Memory B cell (primary cell): ENCODE results near the gene DEGS1.
A peak's percentile ranks its signal among the peaks of the same experiment; 100 is the strongest.

ENCODE experiments used
- ATAC-seq: fragments of 150-1000 bp; cut with Tn5 transposase; 2 replicates; pipeline ENCODE4 v1.10.0; 2021; ENCODE audit warnings: low read depth, mild to moderate bottlenecking, moderate library complexity
- DNase-seq, 2 donors: peaks; one replicate each; pipeline ENCODE4 v3.0.0; 2022; ENCODE audit warnings: low spot score in 2 of 2
- H3K27ac Mint-ChIP-seq: one replicate; pipeline ENCODE4 v1.8.0; 2022; ENCODE audit warnings: mild to moderate bottlenecking, moderate library complexity, mixed read lengths
- H3K27me3 Mint-ChIP-seq: one replicate; pipeline ENCODE4 v1.8.0; 2022; ENCODE audit warnings: mixed read lengths
- H3K36me3 Mint-ChIP-seq: one replicate; pipeline ENCODE4 v1.8.0; 2022; ENCODE audit warnings: mild to moderate bottlenecking, mixed read lengths
- H3K4me1 Mint-ChIP-seq: one replicate; pipeline ENCODE4 v1.8.0; 2022; ENCODE audit warnings: mixed read lengths
- H3K4me3 Mint-ChIP-seq: one replicate; pipeline ENCODE4 v1.8.0; 2022; ENCODE audit warnings: mild to moderate bottlenecking, moderate library complexity, mixed read lengths
- H3K9me3 Mint-ChIP-seq: one replicate; pipeline ENCODE4 v1.8.0; 2022; ENCODE audit warnings: mixed read lengths

DEGS1 gene

GRCh38 chr1:224170343-224170742 is 12.7 kb upstream of the DEGS1 start:
- H3K27ac Mint-ChIP-seq, result no peak overlapping the region
- H3K4me1 Mint-ChIP-seq, result peaks cover 18% of the 10 kb centered on the region
- peaks cover 2% of the 10 kb centered on the region for H3K9me3 Mint-ChIP-seq
- ATAC-seq (no peak), DNase-seq (no peak)
- no peaks in the 10 kb centered on the region for H3K36me3 Mint-ChIP-seq
- H3K4me3 Mint-ChIP-seq, result peak overlapping the region; percentile 47
- peaks cover 2% of the 10 kb centered on the region for H3K27me3 Mint-ChIP-seq

- DNase-seq (peak in 1 of 2 donors; percentile 29), ATAC-seq (peak; percentile 38)
- Mint-ChIP-seq H3K9me3 (peaks cover 2% of the 10 kb centered on the region), H3K27ac (no peak overlapping the region), H3K36me3 (no peaks in the 10 kb centered on the region), H3K27me3 (peaks cover 2% of the 10 kb centered on the region), H3K4me3 (peak overlapping the region; percentile 47), H3K4me1 (peaks cover 18% of the 10 kb centered on the region)
Observed at GRCh38 chr1:224170748-224171478, 12.1 kb upstream of the DEGS1 start.

- Mint-ChIP-seq H3K4me3 (no peak overlapping the region), H3K4me1 (peaks cover 18% of the 10 kb centered on the region), H3K27ac (peak overlapping the region; percentile 64), H3K36me3 (no peaks in the 10 kb centered on the region), H3K9me3 (peaks cover 2% of the 10 kb centered on the region), H3K27me3 (peaks cover 2% of the 10 kb centered on the region)
- ATAC-seq (no peak), DNase-seq (no peak)
Observed at GRCh38 chr1:224172229-224172628, 10.8 kb upstream of the DEGS1 start.

GRCh38 chr1:224173523-224173922 is 9.5 kb upstream of the DEGS1 start:
- Mint-ChIP-seq H3K9me3 (peaks cover 2% of the 10 kb centered on the region), H3K36me3 (no peaks in the 10 kb centered on the region), H3K27ac (no peak overlapping the region), H3K27me3 (peaks cover 2% of the 10 kb centered on the region), H3K4me1 (peaks cover 18% of the 10 kb centered on the region), H3K4me3 (no peak overlapping the region)
- no peak for DNase-seq
- ATAC-seq, result no peak

GRCh38 chr1:224175617-224176016 is 7.4 kb upstream of the DEGS1 start:
- Mint-ChIP-seq H3K27ac (no peak overlapping the region), H3K4me1 (peaks cover 3% of the 10 kb centered on the region), H3K27me3 (peaks cover 2% of the 10 kb centered on the region), H3K9me3 (no peaks in the 10 kb centered on the region), H3K4me3 (peak overlapping the region; percentile 34), H3K36me3 (no peaks in the 10 kb centered on the region)
- ATAC-seq (no peak), DNase-seq (no peak)

GRCh38 chr1:224177356-224177999 is 5.6 kb upstream of the DEGS1 start:
- peaks cover 12% of the 10 kb centered on the region for H3K4me1 Mint-ChIP-seq
- no peak overlapping the region for H3K27ac Mint-ChIP-seq
- ATAC-seq (no peak), DNase-seq (no peak)
- no peaks in the 10 kb centered on the region for H3K9me3 Mint-ChIP-seq
- no peaks in the 10 kb centered on the region for H3K36me3 Mint-ChIP-seq
- H3K27me3 Mint-ChIP-seq, result no peaks in the 10 kb centered on the region
- H3K4me3 Mint-ChIP-seq, result no peak overlapping the region

GRCh38 chr1:224178894-224179293 is 4.1 kb upstream of the DEGS1 start:
- H3K27me3 Mint-ChIP-seq, result no peaks in the 10 kb centered on the region
- H3K36me3 Mint-ChIP-seq, result no peaks in the 10 kb centered on the region
- DNase-seq, result no peak
- H3K4me1 Mint-ChIP-seq, result peaks cover 13% of the 10 kb centered on the region
- ATAC-seq, result no peak
- H3K9me3 Mint-ChIP-seq, result no peaks in the 10 kb centered on the region
- H3K27ac Mint-ChIP-seq, result no peak overlapping the region
- H3K4me3 Mint-ChIP-seq, result no peak overlapping the region

- DNase-seq, result no peak
- no peak overlapping the region for H3K4me3 Mint-ChIP-seq
- ATAC-seq, result no peak
- H3K4me1 Mint-ChIP-seq, result peaks cover 27% of the 10 kb centered on the region
- H3K9me3 Mint-ChIP-seq, result no peaks in the 10 kb centered on the region
- peaks cover 2% of the 10 kb centered on the region for H3K36me3 Mint-ChIP-seq
- no peaks in the 10 kb centered on the region for H3K27me3 Mint-ChIP-seq
- no peak overlapping the region for H3K27ac Mint-ChIP-seq
Observed at GRCh38 chr1:224180783-224181452, 2.1 kb upstream of the DEGS1 start.

- ATAC-seq (no peak), DNase-seq (no peak)
- Mint-ChIP-seq H3K36me3 (peaks cover 2% of the 10 kb centered on the region), H3K27me3 (no peaks in the 10 kb centered on the region), H3K4me1 (peaks cover 31% of the 10 kb centered on the region), H3K4me3 (no peak overlapping the region), H3K27ac (peak overlapping the region; percentile 98), H3K9me3 (no peaks in the 10 kb centered on the region)
Observed at GRCh38 chr1:224181453-224181810, 1.6 kb upstream of the DEGS1 start.

GRCh38 chr1:224182057-224182865 is 779 bp upstream of the DEGS1 start:
- Mint-ChIP-seq H3K4me3 (peak overlapping the region; percentile 87), H3K27ac (peak overlapping the region; percentile 98), H3K27me3 (no peaks in the 10 kb centered on the region), H3K36me3 (peaks cover 2% of the 10 kb centered on the region), H3K4me1 (peaks cover 37% of the 10 kb centered on the region), H3K9me3 (no peaks in the 10 kb centered on the region)
- ATAC-seq, result peak; percentile 57
- DNase-seq, result peak in 1 of 2 donors; percentile 49

- H3K4me1 Mint-ChIP-seq, result peaks cover 42% of the 10 kb centered on the region
- H3K9me3 Mint-ChIP-seq, result no peaks in the 10 kb centered on the region
- ATAC-seq (peak; percentile 47), DNase-seq (peak; percentile 63 to 77)
- peak overlapping the region; percentile 98 for H3K27ac Mint-ChIP-seq
- peak overlapping the region; percentile 94 for H3K4me3 Mint-ChIP-seq
- H3K36me3 Mint-ChIP-seq, result peaks cover 5% of the 10 kb centered on the region
- no peaks in the 10 kb centered on the region for H3K27me3 Mint-ChIP-seq
Observed at GRCh38 chr1:224183591-224184312, 712 bp downstream of the DEGS1 start.

GRCh38 chr1:224185208-224185607 is 2.2 kb downstream of the DEGS1 start:
- ATAC-seq, result no peak
- peak overlapping the region; percentile 98 for H3K27ac Mint-ChIP-seq
- DNase-seq, result no peak
- H3K9me3 Mint-ChIP-seq, result no peaks in the 10 kb centered on the region
- H3K4me1 Mint-ChIP-seq, result peaks cover 42% of the 10 kb centered on the region
- peak overlapping the region; percentile 94 for H3K4me3 Mint-ChIP-seq
- no peaks in the 10 kb centered on the region for H3K27me3 Mint-ChIP-seq
- H3K36me3 Mint-ChIP-seq, result peaks cover 9% of the 10 kb centered on the region

- ATAC-seq (no peak), DNase-seq (no peak)
Observed at GRCh38 chr1:224188286-224188685, 5.2 kb downstream of the DEGS1 start.

More at GRCh38 chr1:224188286-224188685, 5.2 kb downstream of the DEGS1 start:
- Mint-ChIP-seq H3K36me3 (peaks cover 15% of the 10 kb centered on the region), H3K27ac (no peak overlapping the region), H3K4me3 (no peak overlapping the region), H3K27me3 (no peaks in the 10 kb centered on the region), H3K4me1 (peaks cover 30% of the 10 kb centered on the region), H3K9me3 (no peaks in the 10 kb centered on the region)
